Astrocyte (in vitro differentiated cells and primary cell): ENCODE data around the gene GNG2. TPM values are rescaled to one million over a fixed set of nuclear protein-coding genes. Genes with fewer than 3 reads are reported as not detected.

Experiments
- DNase-seq: peaks from one replicate; pipeline ENCODE4 v3.0.0-alpha.2; 2010; ENCODE audit warnings: low read depth
- FAIRE-seq: peaks from 2 replicates; lab custom pipeline; 2011; peaks lifted over from hg19 to GRCh38; lab: Jason Lieb, UNC
- H2AFZ ChIP-seq: 2 replicates; pipeline ENCODE4 v1.6.0; 2012; ENCODE audit warnings: low read depth, low read length, inconsistent platforms
- H3K27ac ChIP-seq: 2 replicates; pipeline ENCODE4 v1.5.1; 2011; ENCODE audit warnings: low read depth, low read length, inconsistent platforms
- H3K27me3 ChIP-seq: 2 replicates; pipeline ENCODE4 v1.6.0; 2011; ENCODE audit warnings: low read length, inconsistent platforms; ENCODE audit not compliant: insufficient read depth
- H3K36me3 ChIP-seq: 2 replicates; pipeline ENCODE4 v1.5.1; 2011; ENCODE audit warnings: low read length, inconsistent platforms; ENCODE audit not compliant: insufficient read depth
- H3K4me1 ChIP-seq: 2 replicates; pipeline ENCODE4 v1.5.1; 2011; ENCODE audit warnings: low read length, inconsistent platforms; ENCODE audit not compliant: insufficient read depth
- H3K4me2 ChIP-seq: 2 replicates; pipeline ENCODE4 v1.6.0; 2012; ENCODE audit warnings: low read length, inconsistent platforms
- H3K4me3 ChIP-seq: 2 replicates; pipeline ENCODE4 v1.5.1; 2011; ENCODE audit warnings: low read depth, mild to moderate bottlenecking, low read length, inconsistent platforms; ENCODE audit not compliant: insufficient read depth
- H3K79me2 ChIP-seq: 2 replicates; pipeline ENCODE4 v1.6.0; 2012; ENCODE audit warnings: mild to moderate bottlenecking, low read length, inconsistent platforms; ENCODE audit not compliant: insufficient read depth
- H3K9ac ChIP-seq: 2 replicates; pipeline ENCODE4 v1.6.0; 2012; ENCODE audit warnings: mild to moderate bottlenecking, low read length, inconsistent platforms
- H3K9me3 ChIP-seq: 2 replicates; pipeline ENCODE4 v1.5.1; 2012; ENCODE audit warnings: low read depth, mild to moderate bottlenecking, low read length, inconsistent platforms; ENCODE audit not compliant: insufficient read depth
- H4K20me1 ChIP-seq: 2 replicates; pipeline ENCODE4 v1.6.0; 2012; ENCODE audit warnings: low read length, inconsistent platforms; ENCODE audit not compliant: insufficient read depth
- H3K27ac Mint-ChIP-seq: one replicate; pipeline ENCODE4 v1.8.0; 2021; ENCODE audit warnings: mild to moderate bottlenecking, mixed read lengths; ENCODE audit not compliant: unreplicated experiment
- H3K27me3 Mint-ChIP-seq: one replicate; pipeline ENCODE4 v1.8.0; 2021; ENCODE audit warnings: low read depth, mixed read lengths; ENCODE audit not compliant: unreplicated experiment
- H3K36me3 Mint-ChIP-seq: one replicate; pipeline ENCODE4 v1.8.0; 2021; ENCODE audit warnings: low read depth, mixed read lengths; ENCODE audit not compliant: unreplicated experiment
- H3K4me1 Mint-ChIP-seq: one replicate; pipeline ENCODE4 v1.8.0; 2021; ENCODE audit warnings: low read depth, mixed read lengths; ENCODE audit not compliant: unreplicated experiment
- H3K4me3 Mint-ChIP-seq: one replicate; pipeline ENCODE4 v1.8.0; 2021; ENCODE audit warnings: mild to moderate bottlenecking, moderate library complexity, mixed read lengths; ENCODE audit not compliant: unreplicated experiment
- H3K9me3 Mint-ChIP-seq: one replicate; pipeline ENCODE4 v1.8.0; 2021; ENCODE audit warnings: mild to moderate bottlenecking, mixed read lengths; ENCODE audit not compliant: unreplicated experiment
- EZH2 ChIP-seq: IDR thresholded peaks from 2 replicates; pipeline ENCODE4 v1.6.1; 2012; ENCODE audit warnings: mild to moderate bottlenecking, low read length, inconsistent platforms; ENCODE audit not compliant: insufficient read depth
- total RNA-seq: library from RNA; stranded (reverse); gene quantifications from 2 replicates; pipeline ENCODE4 v1.2.1, GENCODE V29; 2021
- TF ChIP-seq, protein P1 (sequence below): IDR thresholded peaks from 2 replicates; pipeline ENCODE4 v1.5.1; 2011; ENCODE audit warnings: low read depth, mild to moderate bottlenecking, inconsistent platforms, low read length, moderate library complexity; ENCODE audit not compliant: insufficient read depth

The GNG2 gene
- total RNA-seq, 1 donor from 2014 or later = 7.3 TPM

DNA sequence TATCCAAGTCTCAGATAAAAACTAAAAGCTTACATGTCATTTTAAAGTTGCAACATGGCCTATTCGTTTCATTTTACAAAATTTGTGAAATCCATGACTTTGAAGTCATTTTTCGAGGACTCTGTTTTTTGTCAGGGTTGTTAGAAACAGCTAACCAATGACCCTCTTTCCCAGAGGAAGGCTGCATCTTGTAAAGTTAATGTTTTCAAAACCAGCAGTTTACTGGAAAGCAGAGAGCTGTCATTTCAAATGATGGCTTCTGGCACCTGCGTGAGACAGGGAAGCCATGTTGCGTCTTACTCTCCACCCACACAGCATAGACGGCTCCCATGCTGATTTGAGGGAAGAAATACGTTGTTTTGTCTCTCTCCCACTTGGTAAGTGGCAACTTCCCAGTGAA lies 78.8 kb downstream of the GNG2 start:
- H3K27me3 ChIP-seq = no peaks in the 10 kb centered on the region
- no peak overlapping the region for H3K27ac Mint-ChIP-seq
- no peaks in the 10 kb centered on the region for H3K27me3 Mint-ChIP-seq
- H3K4me3 ChIP-seq = no peak overlapping the region
- H3K36me3 Mint-ChIP-seq = no peaks in the 10 kb centered on the region
- H3K4me1 ChIP-seq = no peaks in the 10 kb centered on the region
- FAIRE-seq (no peak), DNase-seq (no peak)
- no peaks in the 10 kb centered on the region for H3K9me3 Mint-ChIP-seq
- no peaks in the 10 kb centered on the region for H3K79me2 ChIP-seq
- H3K36me3 ChIP-seq = no peaks in the 10 kb centered on the region
- TF ChIP-seq, protein P1, sequence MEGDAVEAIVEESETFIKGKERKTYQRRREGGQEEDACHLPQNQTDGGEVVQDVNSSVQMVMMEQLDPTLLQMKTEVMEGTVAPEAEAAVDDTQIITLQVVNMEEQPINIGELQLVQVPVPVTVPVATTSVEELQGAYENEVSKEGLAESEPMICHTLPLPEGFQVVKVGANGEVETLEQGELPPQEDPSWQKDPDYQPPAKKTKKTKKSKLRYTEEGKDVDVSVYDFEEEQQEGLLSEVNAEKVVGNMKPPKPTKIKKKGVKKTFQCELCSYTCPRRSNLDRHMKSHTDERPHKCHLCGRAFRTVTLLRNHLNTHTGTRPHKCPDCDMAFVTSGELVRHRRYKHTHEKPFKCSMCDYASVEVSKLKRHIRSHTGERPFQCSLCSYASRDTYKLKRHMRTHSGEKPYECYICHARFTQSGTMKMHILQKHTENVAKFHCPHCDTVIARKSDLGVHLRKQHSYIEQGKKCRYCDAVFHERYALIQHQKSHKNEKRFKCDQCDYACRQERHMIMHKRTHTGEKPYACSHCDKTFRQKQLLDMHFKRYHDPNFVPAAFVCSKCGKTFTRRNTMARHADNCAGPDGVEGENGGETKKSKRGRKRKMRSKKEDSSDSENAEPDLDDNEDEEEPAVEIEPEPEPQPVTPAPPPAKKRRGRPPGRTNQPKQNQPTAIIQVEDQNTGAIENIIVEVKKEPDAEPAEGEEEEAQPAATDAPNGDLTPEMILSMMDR = no peak
- TF ChIP-seq EZH2 = no peak
- H3K9me3 ChIP-seq = no peaks in the 10 kb centered on the region
- H3K4me3 Mint-ChIP-seq = no peak overlapping the region
- no peaks in the 10 kb centered on the region for H3K4me1 Mint-ChIP-seq
- H4K20me1 ChIP-seq = no peaks in the 10 kb centered on the region
- no peak overlapping the region for H3K9ac ChIP-seq
- no peak overlapping the region for H2AFZ ChIP-seq
- no peak overlapping the region for H3K27ac ChIP-seq
- H3K4me2 ChIP-seq = no peak overlapping the region

DNA sequence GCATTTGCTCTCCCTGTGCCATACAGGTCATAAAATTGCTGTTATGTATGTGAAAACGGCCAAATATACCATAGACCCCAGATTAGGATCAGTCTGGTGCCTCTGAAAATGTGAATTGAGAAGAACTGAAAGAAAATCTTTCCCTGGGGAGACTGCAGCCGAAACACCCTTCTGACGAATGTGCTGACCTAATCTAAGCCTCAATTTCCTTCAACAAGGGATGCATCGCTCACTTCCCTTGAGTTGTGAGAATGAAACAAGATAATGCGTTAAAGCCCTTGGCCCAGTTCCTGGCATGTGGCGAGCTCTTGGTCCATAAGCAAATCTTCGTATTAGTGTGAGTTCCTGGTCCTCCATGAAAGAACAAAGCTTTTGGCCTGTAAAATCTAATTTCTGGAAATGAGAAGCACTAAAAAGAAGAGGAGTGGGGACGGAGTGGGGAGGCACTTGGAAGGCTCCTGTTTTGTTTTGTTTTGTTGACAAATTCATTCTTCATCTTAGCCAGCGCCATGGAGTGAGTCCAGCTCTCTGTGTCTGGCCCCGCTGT lies 79.4 kb downstream of the GNG2 start:
- H3K9me3 ChIP-seq = no peaks in the 10 kb centered on the region
- H3K4me1 Mint-ChIP-seq = no peaks in the 10 kb centered on the region
- no peaks in the 10 kb centered on the region for H4K20me1 ChIP-seq
- no peaks in the 10 kb centered on the region for H3K36me3 Mint-ChIP-seq
- H3K79me2 ChIP-seq = no peaks in the 10 kb centered on the region
- no peak overlapping the region for H3K4me2 ChIP-seq
- H3K27me3 ChIP-seq = no peaks in the 10 kb centered on the region
- H3K27ac ChIP-seq = no peak overlapping the region
- H3K4me1 ChIP-seq = no peaks in the 10 kb centered on the region
- no peaks in the 10 kb centered on the region for H3K27me3 Mint-ChIP-seq
- no peak overlapping the region for H3K4me3 ChIP-seq
- H3K9ac ChIP-seq = no peak overlapping the region
- no peak for DNase-seq
- no peak overlapping the region for H3K27ac Mint-ChIP-seq
- H3K4me3 Mint-ChIP-seq = no peak overlapping the region
- TF ChIP-seq EZH2 = no peak
- TF ChIP-seq, protein P1 = no peak
- no peaks in the 10 kb centered on the region for H3K9me3 Mint-ChIP-seq
- no peak for FAIRE-seq
- no peaks in the 10 kb centered on the region for H3K36me3 ChIP-seq
- H2AFZ ChIP-seq = no peak overlapping the region

DNA sequence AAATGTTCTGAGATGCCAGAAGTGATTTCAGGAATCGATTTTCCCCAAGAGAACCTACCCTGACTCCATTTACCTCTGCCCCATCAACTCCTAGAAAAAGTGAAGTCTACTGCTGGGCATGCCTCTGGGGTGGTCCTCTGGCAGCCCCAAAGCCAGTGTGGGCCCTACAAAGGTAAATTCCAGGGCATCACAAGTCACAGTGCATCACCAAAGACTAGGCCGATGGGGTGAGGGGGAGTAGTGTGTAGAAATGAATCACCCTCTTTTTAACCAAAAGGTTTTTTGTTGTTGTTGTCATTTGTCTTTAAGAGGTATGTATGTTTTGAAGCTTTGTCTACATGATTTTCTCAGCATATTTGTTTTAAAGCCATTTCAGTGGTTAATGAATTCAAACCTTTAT lies 82.6 kb downstream of the GNG2 start:
- Histone ChIP-seq H3K4me3 (no peak overlapping the region), H2AFZ (no peak overlapping the region), H3K79me2 (no peaks in the 10 kb centered on the region), H3K4me2 (no peak overlapping the region), H3K4me1 (no peaks in the 10 kb centered on the region), H3K9ac (no peak overlapping the region), H3K36me3 (no peaks in the 10 kb centered on the region), H3K9me3 (no peaks in the 10 kb centered on the region), H4K20me1 (no peaks in the 10 kb centered on the region), H3K27ac (no peak overlapping the region), H3K27me3 (no peaks in the 10 kb centered on the region)
- FAIRE-seq = no peak
- H3K27ac Mint-ChIP-seq = no peak overlapping the region
- H3K27me3 Mint-ChIP-seq = no peaks in the 10 kb centered on the region
- H3K36me3 Mint-ChIP-seq = no peaks in the 10 kb centered on the region
- H3K4me1 Mint-ChIP-seq = no peaks in the 10 kb centered on the region
- no peak for TF ChIP-seq EZH2
- TF ChIP-seq, protein P1 = no peak
- no peak overlapping the region for H3K4me3 Mint-ChIP-seq
- DNase-seq = no peak
- H3K9me3 Mint-ChIP-seq = peaks cover 4% of the 10 kb centered on the region
